ENCODE results near the gene OR2T11.

DNA sequence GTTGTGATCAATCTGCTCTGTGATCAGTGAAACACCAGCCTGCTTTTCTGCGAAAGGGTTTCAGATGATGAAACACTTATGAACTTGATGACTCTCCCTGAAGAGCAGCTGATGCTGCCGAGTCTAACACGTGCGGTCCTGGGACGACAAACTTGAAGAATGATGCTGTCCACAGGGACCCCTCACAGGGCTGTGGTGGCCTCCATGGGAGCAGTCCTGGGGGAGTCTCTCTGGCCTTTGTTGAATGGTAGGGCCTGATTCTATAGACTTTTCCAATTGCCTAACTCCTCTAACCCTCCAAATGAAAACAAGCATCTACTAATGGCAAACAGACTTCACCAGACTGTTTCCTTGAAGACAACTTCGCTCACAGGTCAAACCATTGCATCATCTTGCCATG, 37.3 kb downstream of the OR2T11 start, which contains the start of gene OR2T10:
- TF ChIP-seq, protein P1, sequence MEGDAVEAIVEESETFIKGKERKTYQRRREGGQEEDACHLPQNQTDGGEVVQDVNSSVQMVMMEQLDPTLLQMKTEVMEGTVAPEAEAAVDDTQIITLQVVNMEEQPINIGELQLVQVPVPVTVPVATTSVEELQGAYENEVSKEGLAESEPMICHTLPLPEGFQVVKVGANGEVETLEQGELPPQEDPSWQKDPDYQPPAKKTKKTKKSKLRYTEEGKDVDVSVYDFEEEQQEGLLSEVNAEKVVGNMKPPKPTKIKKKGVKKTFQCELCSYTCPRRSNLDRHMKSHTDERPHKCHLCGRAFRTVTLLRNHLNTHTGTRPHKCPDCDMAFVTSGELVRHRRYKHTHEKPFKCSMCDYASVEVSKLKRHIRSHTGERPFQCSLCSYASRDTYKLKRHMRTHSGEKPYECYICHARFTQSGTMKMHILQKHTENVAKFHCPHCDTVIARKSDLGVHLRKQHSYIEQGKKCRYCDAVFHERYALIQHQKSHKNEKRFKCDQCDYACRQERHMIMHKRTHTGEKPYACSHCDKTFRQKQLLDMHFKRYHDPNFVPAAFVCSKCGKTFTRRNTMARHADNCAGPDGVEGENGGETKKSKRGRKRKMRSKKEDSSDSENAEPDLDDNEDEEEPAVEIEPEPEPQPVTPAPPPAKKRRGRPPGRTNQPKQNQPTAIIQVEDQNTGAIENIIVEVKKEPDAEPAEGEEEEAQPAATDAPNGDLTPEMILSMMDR (IDR thresholded peaks at IDR 0.05; ENCODE audit: extremely low read depth in 1 of 2, insufficient read depth in 1 of 2, low read depth in 1 of 2, low read length in 2 of 2): no peak
- TF ChIP-seq EZH2 (IDR thresholded peaks at IDR 0.05; ENCODE audit: borderline replicate concordance, low read depth, low read length, severe bottlenecking): no peak
- TF ChIP-seq, protein P2, sequence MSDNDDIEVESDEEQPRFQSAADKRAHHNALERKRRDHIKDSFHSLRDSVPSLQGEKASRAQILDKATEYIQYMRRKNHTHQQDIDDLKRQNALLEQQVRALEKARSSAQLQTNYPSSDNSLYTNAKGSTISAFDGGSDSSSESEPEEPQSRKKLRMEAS (IDR thresholded peaks at IDR 0.05; ENCODE audit: insufficient read depth, insufficient read length): no peak

Measured in endothelial cell of umbilical vein (primary cell).